Adrenal gland (tissue), 12 donors: Measurements from ENCODE around the gene ATXN7L1. TPM values are rescaled to one million over a fixed set of nuclear protein-coding genes. Genes with fewer than 3 reads are reported as not detected.
"Not testable (repeated sequence)": the region's sequence is repeated elsewhere in the genome, so short reads cannot be mapped to it uniquely, and the experiment has no call there.

Experiments used
- DNase-seq, 7 donors: peaks; one replicate each; pipeline ENCODE4 v3.0.0-alpha.2; 2019 to 2020
- H3K27ac ChIP-seq, 5 donors: fragments of 200-600 bp; sonication (generic) in 4 of 5; 1 replicate in 3 of 5; 2 replicates in 2 of 5; pipeline versions ENCODE4 v1.5.1 to v1.8.0; 2016 to 2020; ENCODE audit warnings: mild to moderate bottlenecking in 1 of 5
- H3K27me3 ChIP-seq: fragments of 200-600 bp; 2 replicates; pipeline ENCODE4 v1.8.0; 2021
- H3K36me3 ChIP-seq, 2 donors: fragments of 200-600 bp; replicated peaks in 1 of 2; 1 replicate in 1 of 2; 2 replicates in 1 of 2; pipeline versions ENCODE4 v1.5.1 to v1.8.0; 2018 to 2022
- H3K4me1 ChIP-seq, 2 donors: fragments of 200-600 bp; replicated peaks in 1 of 2; 1 replicate in 1 of 2; 2 replicates in 1 of 2; pipeline versions ENCODE4 v1.5.1 to v1.8.0; 2018 to 2021
- H3K4me3 ChIP-seq, 4 donors: fragments of 200-600 bp; sonication (generic) in 3 of 4; one replicate each; pipeline ENCODE4 v1.5.1; 2016 to 2018
- H3K9me3 ChIP-seq, 3 donors: fragments of 200-600 bp; sonication (generic) in 1 of 3; replicated peaks in 1 of 3; 1 replicate in 2 of 3; 2 replicates in 1 of 3; pipeline versions ENCODE4 v1.5.1 to v1.8.0; 2016 to 2021
- POLR2A ChIP-seq, 2 donors: fragments of 450-650 bp; IDR thresholded peaks; one replicate each; pipeline ENCODE4 v1.6.1; 2017; ENCODE audit warnings: antibody characterized with exemption in 2 of 2, mild to moderate bottlenecking in 2 of 2, moderate library complexity in 1 of 2
- WGBS, 4 donors: extraction: QIAGEN DNeasy Blood & Tissue Kit in 2 of 4; methylation state at CpG; one replicate each; pipeline versions ENCODE4 v1.1.5 to v1.1.7; 2013 to 2017; 5-methylcytosine and 5-hydroxymethylcytosine counted together
- intact Hi-C, 2 donors: fragments of 100-400 bp; cut with DNase I; formaldehyde crosslinking; loops; one replicate each; pipeline versions ENCODE4 v1.14.1 to v1.15.0; 2022 to 2023
- polyA plus RNA-seq, 3 donors: library from polyadenylated mRNA; stranded (reverse); fragments of 200-250 nt in 2 of 3; fragments of 350-450 nt in 1 of 3; fragmentation: Illumina TruSeq in 1 of 3; extraction: RNeasy Lipid Tissue Mini Kit (QIAGEN cat#74804) in 1 of 3; gene quantifications; one replicate each; pipeline ENCODE4 v1.2.3, GENCODE V29; 2013 to 2014
- total RNA-seq, 9 donors: library from RNA; depleted of rRNA in 4 of 9; stranded (reverse); fragments of >200 nt in 4 of 9; fragments of 120-200 nt in 1 of 9; fragmentation: NEBNext Ultra II Directional in 1 of 9; extraction: Animal tissue kit (Norgen Biotek cat#: 25700) in 1 of 9; gene quantifications; one replicate each; pipeline versions ENCODE4 v1.1.0 to v1.2.4, GENCODE V29; 2013 to 2023
- TF ChIP-seq, protein P1 (sequence below), 6 experiments: fragments of 450-650 bp in 4 of 6; fragments of 200-600 bp in 2 of 6; sonication (generic) in 1 of 6; IDR thresholded peaks; 1 replicate in 5 of 6; 2 replicates in 1 of 6; pipeline versions ENCODE4 v1.5.1 to v1.8.0; 2016 to 2021; ENCODE audit warnings: antibody characterized with exemption in 6 of 6, mild to moderate bottlenecking in 2 of 6, moderate library complexity in 1 of 6
- donor health status: healthy with polysubstance abuse.
- donor health status: Bipolar disorder and iron deficiency.
- donor health status: DM: yes; HTN: yes; CAD: no.
- donor health status: DM: no; HTN: no; CAD: no.
- donor health status: DM: no; HTN: no; CAD: no.
- donor health status: DM: yes; HTN: yes; CAD: no.

The ATXN7L1 gene
- total and polyA plus RNA-seq, 12 donors: 3.6 to 24.6 (median 9.0) TPM

- Histone ChIP-seq H3K4me1 (no peaks in the 10 kb centered on the region), H3K27ac (no peak overlapping the region), H3K4me3 (no peak overlapping the region), H3K36me3 (no peaks in the 10 kb centered on the region), H3K9me3 (no peaks in the 10 kb centered on the region), H3K27me3 (no peaks in the 10 kb centered on the region)
- no peak for TF ChIP-seq POLR2A (IDR thresholded peaks at IDR 0.05)
- TF ChIP-seq, protein P1, sequence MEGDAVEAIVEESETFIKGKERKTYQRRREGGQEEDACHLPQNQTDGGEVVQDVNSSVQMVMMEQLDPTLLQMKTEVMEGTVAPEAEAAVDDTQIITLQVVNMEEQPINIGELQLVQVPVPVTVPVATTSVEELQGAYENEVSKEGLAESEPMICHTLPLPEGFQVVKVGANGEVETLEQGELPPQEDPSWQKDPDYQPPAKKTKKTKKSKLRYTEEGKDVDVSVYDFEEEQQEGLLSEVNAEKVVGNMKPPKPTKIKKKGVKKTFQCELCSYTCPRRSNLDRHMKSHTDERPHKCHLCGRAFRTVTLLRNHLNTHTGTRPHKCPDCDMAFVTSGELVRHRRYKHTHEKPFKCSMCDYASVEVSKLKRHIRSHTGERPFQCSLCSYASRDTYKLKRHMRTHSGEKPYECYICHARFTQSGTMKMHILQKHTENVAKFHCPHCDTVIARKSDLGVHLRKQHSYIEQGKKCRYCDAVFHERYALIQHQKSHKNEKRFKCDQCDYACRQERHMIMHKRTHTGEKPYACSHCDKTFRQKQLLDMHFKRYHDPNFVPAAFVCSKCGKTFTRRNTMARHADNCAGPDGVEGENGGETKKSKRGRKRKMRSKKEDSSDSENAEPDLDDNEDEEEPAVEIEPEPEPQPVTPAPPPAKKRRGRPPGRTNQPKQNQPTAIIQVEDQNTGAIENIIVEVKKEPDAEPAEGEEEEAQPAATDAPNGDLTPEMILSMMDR (IDR thresholded peaks at IDR 0.05): no peak
- WGBS, 4 donors: 59 to 78% (median 69%) methylated on average over 3 of the region's 3 CpGs
- intact Hi-C loops: no loop called here
- DNase-seq: no peak
Measured at GRCh38 chr7:105599551-105599950, 276.8 kb downstream of the ATXN7L1 start.

DNA sequence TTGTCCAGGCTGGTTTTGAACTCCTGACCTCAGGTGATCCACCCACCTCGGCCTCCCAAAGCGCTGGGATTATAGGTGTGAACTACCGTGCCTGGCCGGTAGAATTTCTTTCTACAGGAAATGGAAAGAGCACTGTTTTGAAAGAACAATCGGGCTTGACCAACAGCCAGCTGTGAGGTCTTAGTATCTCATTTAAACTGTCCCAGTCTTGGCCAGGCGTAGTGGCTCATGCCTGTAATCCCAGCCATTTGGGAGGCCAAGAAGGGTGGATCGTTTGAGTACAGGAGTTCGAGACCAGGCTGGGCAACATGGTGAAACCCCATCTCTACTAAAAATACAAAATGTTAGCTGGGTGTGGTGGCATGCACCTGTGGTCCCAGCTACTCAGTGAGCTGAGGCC is 277.3 kb downstream of the ATXN7L1 start:
- intact Hi-C loops, H3K27me3 ChIP-seq, H3K4me1 ChIP-seq, H3K27ac ChIP-seq, DNase-seq, H3K36me3 ChIP-seq, H3K9me3 ChIP-seq, H3K4me3 ChIP-seq: not testable (repeated sequence)
- WGBS, 4 donors: 83 to 88% (median 86%) methylated on average over 8 of the region's 8 CpGs

DNA sequence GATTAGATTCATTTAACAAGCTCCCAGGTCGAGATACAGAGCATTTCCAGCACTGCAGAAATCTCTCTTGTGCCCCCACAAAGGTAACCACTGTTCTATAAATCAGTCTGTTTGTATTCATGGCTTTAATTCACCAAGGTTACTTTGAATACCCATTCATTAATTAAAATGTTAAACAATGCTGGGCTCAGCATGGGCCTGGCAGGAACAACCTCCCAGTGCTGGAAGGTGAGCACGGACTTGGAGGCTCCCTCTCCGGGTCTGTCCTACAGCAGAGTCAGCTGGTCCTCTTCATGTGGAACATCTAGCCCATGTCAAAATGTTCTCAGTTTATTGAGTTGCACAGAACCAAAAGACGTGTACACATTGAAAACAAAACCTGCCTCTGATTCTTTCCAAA is 279.5 kb downstream of the ATXN7L1 start:
- Histone ChIP-seq H3K4me3 (no peak overlapping the region), H3K27me3 (no peaks in the 10 kb centered on the region), H3K9me3 (no peaks in the 10 kb centered on the region), H3K27ac (no peak overlapping the region), H3K36me3 (no peaks in the 10 kb centered on the region), H3K4me1 (no peaks in the 10 kb centered on the region)
- intact Hi-C loops: no loop called here
- WGBS, 4 donors: 52 to 77% (median 71%) methylated on average over 4 of the region's 4 CpGs
- DNase-seq: no peak
- TF ChIP-seq, protein P1 (IDR thresholded peaks at IDR 0.05): no peak
- TF ChIP-seq POLR2A (IDR thresholded peaks at IDR 0.05): no peak

DNA sequence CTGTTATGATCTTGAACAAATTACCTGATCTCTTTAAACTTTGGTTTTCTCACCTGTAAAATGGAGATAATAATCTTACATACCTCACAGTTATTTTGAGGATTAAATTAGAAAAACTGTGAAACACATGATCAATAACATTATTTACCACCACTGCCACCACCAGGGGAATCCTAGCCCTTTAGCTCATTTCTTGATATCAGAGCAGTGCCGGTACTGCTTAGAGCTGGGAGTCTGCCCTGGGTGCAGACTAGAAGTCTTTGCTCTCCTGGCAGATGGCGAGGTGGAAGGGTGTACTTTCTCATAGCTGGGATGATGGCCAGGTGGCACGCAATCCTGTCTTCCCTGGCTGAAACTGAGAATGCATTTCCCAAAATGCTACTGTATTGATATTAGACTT is 282.4 kb downstream of the ATXN7L1 start:
- Histone ChIP-seq H3K36me3 (no peaks in the 10 kb centered on the region), H3K9me3 (no peaks in the 10 kb centered on the region), H3K27me3 (no peaks in the 10 kb centered on the region), H3K4me3 (no peak overlapping the region), H3K27ac (no peak overlapping the region), H3K4me1 (no peaks in the 10 kb centered on the region)
- WGBS, 4 donors: 63 to 73% (median 68%) methylated on average over 3 of the region's 3 CpGs
- DNase-seq: no peak
- TF ChIP-seq, protein P1 (IDR thresholded peaks at IDR 0.05): no peak
- no peak for TF ChIP-seq POLR2A (IDR thresholded peaks at IDR 0.05)
- intact Hi-C loops: no loop called here

- Histone ChIP-seq H3K36me3 (no peaks in the 10 kb centered on the region), H3K4me1 (no peaks in the 10 kb centered on the region), H3K9me3 (no peaks in the 10 kb centered on the region), H3K27me3 (no peaks in the 10 kb centered on the region), H3K27ac (no peak overlapping the region), H3K4me3 (no peak overlapping the region)
- intact Hi-C loops: no loop called here
- 67 to 78% (median 72%) methylated on average over 2 of the region's 2 CpGs for WGBS, 4 donors
- TF ChIP-seq, protein P1 (IDR thresholded peaks at IDR 0.05): no peak
- no peak for DNase-seq
Measured at GRCh38 chr7:105591522-105591921, 284.9 kb downstream of the ATXN7L1 start.
